HEK293 (cell line): ENCODE measurements around the gene SECTM1.
"Not testable (repeated sequence)": the region's sequence is repeated elsewhere in the genome, so short reads cannot be mapped to it uniquely, and the experiment has no call there.

Experiments used
- CTCF ChIA-PET: fragments of 350-600 bp; formaldehyde crosslinking; extraction: SDS; loops from one replicate; lab custom pipeline; 2021; ENCODE audit warnings: antibody characterized with exemption; lab: Yijun Ruan, JAX
- POLR2A ChIA-PET: fragments of 300-600 bp; formaldehyde crosslinking; extraction: SDS; loops from one replicate; lab custom pipeline; 2020; ENCODE audit warnings: antibody characterized with exemption, inconsistent platforms; lab: Yijun Ruan, JAX
- H3K27ac ChIP-seq: fragments of 200-500 bp; sonication (Bioruptor generic); 2 replicates; pipeline ENCODE4 v1.5.1; 2014; ENCODE audit warnings: low read depth, low read length, control low read depth, inconsistent platforms; ENCODE audit errors: extremely low read depth
- H3K36me3 ChIP-seq, 2 experiments: fragments of 200-500 bp in 1 of 2; sonication (Bioruptor generic) in 1 of 2; 1 replicate in 1 of 2; 2 replicates in 1 of 2; pipeline ENCODE4 v1.5.1; 2014 to 2017; ENCODE audit warnings: inconsistent platforms in 2 of 2, low read length in 2 of 2; ENCODE audit not compliant: control insufficient read depth in 2 of 2, insufficient read depth in 1 of 2
- H3K4me1 ChIP-seq: fragments of 200-500 bp; sonication (Bioruptor generic); 2 replicates; pipeline ENCODE4 v1.5.1; 2014; ENCODE audit warnings: mild to moderate bottlenecking, low read length, inconsistent platforms; ENCODE audit not compliant: control insufficient read depth, insufficient read depth
- H3K4me3 ChIP-seq: 2 replicates; pipeline ENCODE4 v1.5.1; 2011; ENCODE audit warnings: low read depth, mild to moderate bottlenecking, control low read depth, low read length, moderate library complexity
- H3K9me3 ChIP-seq: fragments of 200-500 bp; sonication (Bioruptor generic); 2 replicates; pipeline ENCODE4 v1.5.1; 2014; ENCODE audit warnings: low read depth, low read length, inconsistent platforms; ENCODE audit not compliant: control insufficient read depth, insufficient read depth
- BCL11A ChIP-seq: fragments of 450-650 bp; formaldehyde crosslinking; IDR thresholded peaks from 2 replicates; pipeline ENCODE4 v1.5.1; 2016; ENCODE audit warnings: low read depth, missing biosample characterization, missing genetic modification characterization
- EGR2 ChIP-seq: fragments of 450-650 bp; formaldehyde crosslinking; IDR thresholded peaks from 2 replicates; pipeline ENCODE4 v1.5.1; 2016; ENCODE audit warnings: low read depth, missing biosample characterization, missing genetic modification characterization
- GLI4 ChIP-seq: fragments of 450-650 bp; formaldehyde crosslinking; IDR thresholded peaks from 2 replicates; pipeline ENCODE4 v1.5.1; 2016; ENCODE audit warnings: missing biosample characterization, missing genetic modification characterization
- KLF8 ChIP-seq: fragments of 450-650 bp; formaldehyde crosslinking; IDR thresholded peaks from 2 replicates; pipeline ENCODE4 v1.5.1; 2016; ENCODE audit warnings: missing biosample characterization, missing genetic modification characterization
- MEIS1 ChIP-seq: sonication (generic); formaldehyde crosslinking; IDR thresholded peaks from 2 replicates; pipeline ENCODE4 v1.8.1; 2022; ENCODE audit warnings: missing genetic modification reagents, mild to moderate bottlenecking, borderline replicate concordance
- SALL2 ChIP-seq: fragments of 450-650 bp; formaldehyde crosslinking; IDR thresholded peaks from 2 replicates; pipeline ENCODE4 v1.5.0; 2017; ENCODE audit warnings: missing biosample characterization, mild to moderate bottlenecking, missing genetic modification characterization, borderline replicate concordance
- SP2 ChIP-seq: fragments of 450-650 bp; formaldehyde crosslinking; IDR thresholded peaks from 2 replicates; pipeline ENCODE4 v1.5.1; 2016; ENCODE audit warnings: missing biosample characterization, missing genetic modification characterization
- ZFHX2 ChIP-seq: fragments of 450-650 bp; formaldehyde crosslinking; conservative IDR thresholded peaks from 2 replicates; pipeline ENCODE4 v1.5.1; 2016; ENCODE audit warnings: missing biosample characterization, missing genetic modification characterization
- ZNF121 ChIP-seq: fragments of 450-650 bp; formaldehyde crosslinking; IDR thresholded peaks from 2 replicates; pipeline ENCODE4 v1.5.1; 2016; ENCODE audit warnings: missing biosample characterization, missing genetic modification characterization
- ZNF174 ChIP-seq: fragments of 450-650 bp; formaldehyde crosslinking; IDR thresholded peaks from 2 replicates; pipeline ENCODE4 v1.5.0; 2017; ENCODE audit warnings: missing biosample characterization, mild to moderate bottlenecking, missing genetic modification characterization
- ZNF211 ChIP-seq: fragments of 450-650 bp; formaldehyde crosslinking; IDR thresholded peaks from 2 replicates; pipeline ENCODE4 v1.5.1; 2016; ENCODE audit warnings: low read depth, missing biosample characterization, missing genetic modification characterization
- ZNF350 ChIP-seq: fragments of 450-650 bp; formaldehyde crosslinking; IDR thresholded peaks from 2 replicates; pipeline ENCODE4 v1.5.0; 2017; ENCODE audit warnings: missing biosample characterization, mild to moderate bottlenecking, missing genetic modification characterization
- ZNF48 ChIP-seq: fragments of 450-650 bp; formaldehyde crosslinking; IDR thresholded peaks from 2 replicates; pipeline ENCODE4 v1.5.1; 2016; ENCODE audit warnings: missing biosample characterization, missing genetic modification characterization
- ZNF501 ChIP-seq: fragments of 450-650 bp; formaldehyde crosslinking; IDR thresholded peaks from 2 replicates; pipeline ENCODE4 v1.5.1; 2016; ENCODE audit warnings: missing biosample characterization, missing genetic modification characterization
- ZNF530 ChIP-seq: fragments of 450-650 bp; formaldehyde crosslinking; IDR thresholded peaks from 2 replicates; pipeline ENCODE4 v1.5.1; 2016; ENCODE audit warnings: low read depth, missing biosample characterization, missing genetic modification characterization
- ZNF555 ChIP-seq: fragments of 450-650 bp; formaldehyde crosslinking; conservative IDR thresholded peaks from 2 replicates; pipeline ENCODE4 v1.5.1; 2017; ENCODE audit warnings: missing biosample characterization, mild to moderate bottlenecking, missing genetic modification characterization, inconsistent platforms
- ZNF785 ChIP-seq: fragments of 450-650 bp; formaldehyde crosslinking; IDR thresholded peaks from 2 replicates; pipeline ENCODE4 v1.5.1; 2016; ENCODE audit warnings: missing biosample characterization, missing genetic modification characterization
- ZSCAN30 ChIP-seq: fragments of 450-650 bp; IDR thresholded peaks from 2 replicates; pipeline ENCODE4 v1.5.1; 2018; ENCODE audit warnings: missing biosample characterization, mild to moderate bottlenecking, missing genetic modification characterization, moderate library complexity
- TF ChIP-seq, protein P1 (sequence below): fragments of 450-650 bp; formaldehyde crosslinking; conservative IDR thresholded peaks from 2 replicates; pipeline ENCODE4 v1.5.1; 2016; ENCODE audit warnings: low read depth, missing biosample characterization, missing genetic modification characterization

SECTM1 gene

DNA sequence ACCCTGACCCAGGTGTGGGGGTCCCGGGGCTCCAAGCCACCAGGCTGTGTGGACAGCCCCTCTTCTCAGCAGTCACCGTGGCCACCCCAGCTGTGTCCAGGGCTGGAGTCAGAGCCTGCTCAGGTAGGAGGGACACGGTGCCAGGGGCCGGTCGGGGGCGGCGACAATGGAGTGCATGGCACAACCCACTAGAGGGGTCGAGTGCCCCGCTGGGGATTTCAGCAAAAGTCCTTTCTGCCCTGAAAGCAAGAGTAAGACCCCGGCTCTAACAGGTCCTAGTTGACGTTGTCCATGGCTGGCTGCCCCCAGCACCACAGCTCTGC lies 49.3 kb upstream of the SECTM1 start:
- Histone ChIP-seq H3K9me3 (no peaks in the 10 kb centered on the region), H3K27ac (no peak overlapping the region), H3K36me3 (no peaks in the 10 kb centered on the region), H3K4me1 (no peaks in the 10 kb centered on the region), H3K4me3 (no peak overlapping the region)
- ChIA-PET CTCF (no interaction called here), POLR2A (interaction anchor here (1.5 kb wide), 1 partner anchor 12 kb away, joined by 4 read pairs; no protein-coding TSS in a partner anchor)
- TF ChIP-seq ZNF530 (tag by site-specific recombination), result no peak
- TF ChIP-seq ZNF211 (tag by site-specific recombination), result no peak
- no peak for TF ChIP-seq BCL11A (tag by site-specific recombination)
- TF ChIP-seq, protein P1, sequence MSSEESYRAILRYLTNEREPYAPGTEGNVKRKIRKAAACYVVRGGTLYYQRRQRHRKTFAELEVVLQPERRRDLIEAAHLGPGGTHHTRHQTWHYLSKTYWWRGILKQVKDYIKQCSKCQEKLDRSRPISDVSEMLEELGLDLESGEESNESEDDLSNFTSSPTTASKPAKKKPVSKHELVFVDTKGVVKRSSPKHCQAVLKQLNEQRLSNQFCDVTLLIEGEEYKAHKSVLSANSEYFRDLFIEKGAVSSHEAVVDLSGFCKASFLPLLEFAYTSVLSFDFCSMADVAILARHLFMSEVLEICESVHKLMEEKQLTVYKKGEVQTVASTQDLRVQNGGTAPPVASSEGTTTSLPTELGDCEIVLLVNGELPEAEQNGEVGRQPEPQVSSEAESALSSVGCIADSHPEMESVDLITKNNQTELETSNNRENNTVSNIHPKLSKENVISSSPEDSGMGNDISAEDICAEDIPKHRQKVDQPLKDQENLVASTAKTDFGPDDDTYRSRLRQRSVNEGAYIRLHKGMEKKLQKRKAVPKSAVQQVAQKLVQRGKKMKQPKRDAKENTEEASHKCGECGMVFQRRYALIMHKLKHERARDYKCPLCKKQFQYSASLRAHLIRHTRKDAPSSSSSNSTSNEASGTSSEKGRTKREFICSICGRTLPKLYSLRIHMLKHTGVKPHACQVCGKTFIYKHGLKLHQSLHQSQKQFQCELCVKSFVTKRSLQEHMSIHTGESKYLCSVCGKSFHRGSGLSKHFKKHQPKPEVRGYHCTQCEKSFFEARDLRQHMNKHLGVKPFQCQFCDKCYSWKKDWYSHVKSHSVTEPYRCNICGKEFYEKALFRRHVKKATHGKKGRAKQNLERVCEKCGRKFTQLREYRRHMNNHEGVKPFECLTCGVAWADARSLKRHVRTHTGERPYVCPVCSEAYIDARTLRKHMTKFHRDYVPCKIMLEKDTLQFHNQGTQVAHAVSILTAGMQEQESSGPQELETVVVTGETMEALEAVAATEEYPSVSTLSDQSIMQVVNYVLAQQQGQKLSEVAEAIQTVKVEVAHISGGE (tag by site-specific recombination), result no peak
- TF ChIP-seq KLF8 (tag by site-specific recombination), result no peak
- TF ChIP-seq SALL2, result no peak
- no peak for TF ChIP-seq MEIS1 (CRISPR knock-in tag)
- TF ChIP-seq SP2 (tag by site-specific recombination), result no peak
- no peak for TF ChIP-seq ZNF350 (tag by site-specific recombination)
- TF ChIP-seq ZNF785 (tag by site-specific recombination), result no peak
- no peak for TF ChIP-seq ZSCAN30 (tag by site-specific recombination)
- no peak for TF ChIP-seq ZNF501
- no peak for TF ChIP-seq ZNF48 (tag by site-specific recombination)
- TF ChIP-seq ZNF555, result no peak
- no peak for TF ChIP-seq ZNF174 (tag by site-specific recombination)
- TF ChIP-seq GLI4 (tag by site-specific recombination), result no peak

DNA sequence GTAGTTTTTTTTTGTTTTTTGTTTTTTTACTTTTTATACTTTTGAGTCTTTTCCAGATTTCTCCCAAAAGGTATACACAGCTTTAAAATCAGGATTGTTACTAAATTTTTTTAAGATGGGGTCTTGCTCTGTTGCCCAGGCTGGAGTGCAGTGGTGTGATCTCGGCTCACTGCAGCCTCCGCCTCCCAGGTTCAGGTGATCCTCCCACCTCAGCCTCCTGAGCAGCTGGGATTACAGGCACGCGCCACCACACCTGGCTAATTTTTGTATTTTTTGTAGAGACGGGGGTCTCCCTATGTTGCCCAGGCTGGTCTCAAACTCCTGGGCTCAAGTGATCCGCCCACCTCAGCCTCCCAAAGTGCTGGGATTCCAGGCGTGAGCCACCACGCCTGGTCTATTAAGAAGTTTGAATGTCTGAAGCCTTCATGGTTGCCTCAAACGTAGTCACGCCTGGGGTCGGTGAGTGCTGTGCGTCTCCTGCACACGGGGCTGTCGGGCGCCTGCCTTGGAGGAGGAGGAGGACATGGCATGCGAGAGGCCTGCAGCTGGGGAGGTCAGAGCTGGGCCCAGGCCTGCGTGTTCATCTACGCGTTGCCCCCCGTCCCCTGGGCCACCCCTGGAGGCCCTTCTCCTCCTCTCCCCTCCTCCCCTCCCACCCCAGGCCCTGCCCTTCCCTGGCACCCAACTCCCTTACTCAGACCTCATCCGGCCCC lies 48.8 kb upstream of the SECTM1 start:
- POLR2A ChIA-PET, result interaction anchor here (1.5 kb wide), 1 partner anchor 12 kb away, joined by 4 read pairs; no protein-coding TSS in a partner anchor
- CTCF ChIA-PET, H3K36me3 ChIP-seq, H3K4me3 ChIP-seq, H3K9me3 ChIP-seq, H3K27ac ChIP-seq, H3K4me1 ChIP-seq: not testable (repeated sequence)
- peak; percentile 99 for TF ChIP-seq ZNF121 (tag by site-specific recombination)

DNA sequence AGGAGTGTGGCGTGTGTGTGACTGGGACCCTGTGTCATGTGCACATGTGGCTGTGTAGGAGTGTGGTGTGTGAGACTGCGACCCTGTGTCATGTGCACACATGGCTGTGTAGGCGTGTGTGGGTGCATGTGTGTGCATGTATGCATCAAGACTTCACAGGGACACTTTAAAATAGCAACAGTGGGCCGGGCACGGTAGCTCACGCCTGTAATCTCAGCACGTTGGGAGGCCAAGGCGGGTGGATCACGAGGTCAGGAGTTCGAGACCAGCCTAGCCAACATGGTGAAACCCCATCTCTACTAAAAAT lies 48.1 kb upstream of the SECTM1 start:
- H3K4me3 ChIP-seq, H3K27ac ChIP-seq, H3K4me1 ChIP-seq, H3K9me3 ChIP-seq, H3K36me3 ChIP-seq: not testable (repeated sequence)
- TF ChIP-seq EGR2 (tag by site-specific recombination) (peak; percentile 54; the same call in 1 of the 2 replicates), ZFHX2 (tag by site-specific recombination) (0 out of 2 replicates have a peak, but pooled peaks have one; percentile 66)
- POLR2A ChIA-PET, result interaction anchor here (1.5 kb wide), 1 partner anchor 11 kb away, joined by 4 read pairs; no protein-coding TSS in a partner anchor
- CTCF ChIA-PET, result interaction anchor here (0.9 kb wide), 1 partner anchor 35 kb away, joined by 3 read pairs; no protein-coding TSS in a partner anchor
